Endothelial cell of umbilical vein (primary cell): ENCODE results near the gene TRAPPC12. TPM values are rescaled to one million over a fixed set of nuclear protein-coding genes. Genes with fewer than 3 reads are reported as not detected.

Source experiments
- BruUV-seq: library from RNA; stranded (reverse); fragments of 400-500 nt; replicated peaks from 2 replicates; lab custom pipeline; 2021; lab: Mats Ljungman, UMichigan
- CTCF ChIA-PET: fragments of 300-600, 350-600 bp; sonication (Branson Sonifier 250); formaldehyde crosslinking; loops from one replicate; lab custom pipeline; 2021; ENCODE audit warnings: antibody characterized with exemption, inconsistent platforms; lab: Charles Lee
- POLR2A ChIA-PET: fragments of 300-600, 350-600 bp; sonication (Branson Sonifier 250); formaldehyde crosslinking; loops from one replicate; lab custom pipeline; 2021; ENCODE audit warnings: antibody characterized with exemption, inconsistent platforms; lab: Charles Lee
- DNase-seq: peaks from one replicate; pipeline ENCODE4 v3.0.0-alpha.2; 2011; ENCODE audit warnings: low read depth, low spot score
- FAIRE-seq: peaks from 2 replicates; lab custom pipeline; 2011; peaks lifted over from hg19 to GRCh38; lab: Jason Lieb, UNC
- H2AFZ ChIP-seq: 2 replicates; pipeline ENCODE4 v1.6.0; 2012; ENCODE audit warnings: low read depth, low read length, control low read depth, inconsistent platforms
- H3K27ac ChIP-seq: 2 replicates; pipeline ENCODE4 v1.5.1; 2011; ENCODE audit warnings: low read depth, mild to moderate bottlenecking, control low read depth, low read length, moderate library complexity; ENCODE audit not compliant: insufficient read depth
- H3K27me3 ChIP-seq, 2 experiments: 2 replicates each; pipeline versions ENCODE4 v1.6.0 to v1.6.1; 2011; ENCODE audit warnings: low read length in 2 of 2, mixed read lengths in 1 of 2; ENCODE audit not compliant: control insufficient read depth in 2 of 2, insufficient read depth in 2 of 2
- H3K36me3 ChIP-seq, 2 experiments: 2 replicates in 1 of 2; 3 replicates in 1 of 2; pipeline ENCODE4 v1.5.1; 2011; ENCODE audit warnings: low read length in 2 of 2, mild to moderate bottlenecking in 1 of 2, moderate library complexity in 1 of 2; ENCODE audit not compliant: control insufficient read depth in 2 of 2, insufficient read depth in 2 of 2; ENCODE audit errors: extremely low read depth in 1 of 2
- H3K4me1 ChIP-seq: 3 replicates; pipeline ENCODE4 v1.5.1; 2011; ENCODE audit warnings: mild to moderate bottlenecking, low read length; ENCODE audit not compliant: control insufficient read depth, insufficient read depth; ENCODE audit errors: extremely low read depth
- H3K4me2 ChIP-seq: 2 replicates; pipeline ENCODE4 v1.6.1; 2011; ENCODE audit warnings: low read length, control low read depth, mixed read lengths; ENCODE audit not compliant: insufficient read depth
- H3K4me3 ChIP-seq, 3 experiments: fragments of 200-600 bp in 1 of 3; sonication (generic), shearing (Covaris generic) in 1 of 3; replicated peaks in 1 of 3; 2 replicates each; pipeline ENCODE4 v1.5.1; 2011 to 2016; ENCODE audit warnings: control low read depth in 3 of 3, low read length in 3 of 3, mild to moderate bottlenecking in 2 of 3, inconsistent platforms in 1 of 3, low read depth in 1 of 3, moderate library complexity in 1 of 3; ENCODE audit not compliant: insufficient read depth in 1 of 3
- H3K79me2 ChIP-seq: 2 replicates; pipeline ENCODE4 v1.6.0; 2012; ENCODE audit warnings: low read length, inconsistent platforms; ENCODE audit not compliant: control insufficient read depth, insufficient read depth
- H3K9ac ChIP-seq: replicated peaks from 2 replicates; pipeline ENCODE3; 2011; ENCODE audit warnings: low read length, control low read depth; ENCODE audit not compliant: insufficient read depth; ENCODE audit errors: extremely low read depth
- H3K9me1 ChIP-seq: replicated peaks from 3 replicates; pipeline ENCODE4 v1.6.0; 2011; ENCODE audit warnings: mild to moderate bottlenecking, low read length; ENCODE audit not compliant: control insufficient read depth, insufficient read depth; ENCODE audit errors: extremely low read depth
- H3K9me3 ChIP-seq: replicated peaks from 2 replicates; pipeline ENCODE4 v1.5.1; 2012; ENCODE audit warnings: low read length, inconsistent platforms; ENCODE audit not compliant: control insufficient read depth, insufficient read depth
- H4K20me1 ChIP-seq: replicated peaks from 2 replicates; pipeline ENCODE3; 2011; ENCODE audit warnings: mild to moderate bottlenecking, low read length; ENCODE audit not compliant: control insufficient read depth, insufficient read depth; ENCODE audit errors: extremely low read depth
- EZH2 ChIP-seq: IDR thresholded peaks from 2 replicates; pipeline ENCODE4 v1.6.1; 2012; ENCODE audit warnings: borderline replicate concordance, low read depth, mild to moderate bottlenecking, moderate library complexity, low read length, inconsistent platforms; ENCODE audit not compliant: severe bottlenecking
- FOS ChIP-seq: IDR thresholded peaks from 2 replicates; pipeline ENCODE4 v1.6.1; 2011; ENCODE audit warnings: mild to moderate bottlenecking, low read length, moderate library complexity, borderline replicate concordance; ENCODE audit not compliant: insufficient read depth
- GATA2 ChIP-seq: IDR thresholded peaks from 2 replicates; pipeline ENCODE4 v1.7.0; 2011; ENCODE audit warnings: low read depth, mild to moderate bottlenecking, moderate library complexity, mixed read lengths, low read length; ENCODE audit not compliant: insufficient read length, insufficient read depth
- JUN ChIP-seq: IDR thresholded peaks from 2 replicates; pipeline ENCODE4 v1.6.1; 2011; ENCODE audit warnings: borderline replicate concordance, low read depth; ENCODE audit not compliant: insufficient read length, insufficient read depth
- MYC ChIP-seq: IDR thresholded peaks from one replicate; pipeline ENCODE4 v1.6.1; 2011; ENCODE audit warnings: mild to moderate bottlenecking, low read depth, low read length
- POLR2A ChIP-seq: IDR thresholded peaks from 2 replicates; pipeline ENCODE4 v1.6.1; 2012; ENCODE audit warnings: low read depth, mild to moderate bottlenecking, control low read depth, low read length
- POLR2AphosphoS5 ChIP-seq: IDR thresholded peaks from 2 replicates; pipeline ENCODE4 v1.6.1; 2012; ENCODE audit warnings: low read depth, mild to moderate bottlenecking, control low read depth, low read length, moderate library complexity; ENCODE audit not compliant: insufficient read depth
- dilution Hi-C: fragments of 300-500 bp; cut with MboI; formaldehyde crosslinking; loops from one replicate; pipeline ENCODE4 v1.15.0; 2019; ENCODE audit warnings: low sequenced_read_pairs; ENCODE audit not compliant: extremely low pct_ligation_motif_present
- intact Hi-C: fragments of 100-400 bp; cut with micrococcal nuclease; formaldehyde crosslinking; loops from one replicate; pipeline ENCODE4 v1.10.0; 2022
- polyA plus RNA-seq, 4 experiments: library from polyadenylated mRNA; depleted of rRNA in 3 of 4; stranded (reverse) in 3 of 4; unstranded in 1 of 4; fragments of >200 nt; gene quantifications; 2 replicates each; pipeline versions ENCODE4 v1.2.1 to v1.2.3, GENCODE V29; 2011 to 2012; ENCODE audit warnings: missing spikeins in 1 of 4
- total RNA-seq: library from RNA; stranded (reverse); gene quantifications from 2 replicates; pipeline ENCODE4 v1.2.3, GENCODE V29; 2021
- TF ChIP-seq, protein P1 (sequence below): IDR thresholded peaks from 2 replicates; pipeline ENCODE4 v1.6.1; 2011; ENCODE audit not compliant: insufficient read depth, insufficient read length
- TF ChIP-seq, protein P2 (sequence below), 2 donors: IDR thresholded peaks; 1 replicate in 1 of 2; 2 replicates in 1 of 2; pipeline ENCODE4 v1.5.1; 2011; ENCODE audit warnings: low read length in 2 of 2, mild to moderate bottlenecking in 2 of 2, moderate library complexity in 2 of 2, control low read depth in 1 of 2, inconsistent platforms in 1 of 2, low read depth in 1 of 2; ENCODE audit not compliant: insufficient read depth in 1 of 2; ENCODE audit errors: extremely low read depth in 1 of 2

Gene TRAPPC12
- total and polyA plus RNA-seq, 2 donors (not counting 3 experiments of a cell fraction or from before 2014, with no cell fraction given): 47.5 to 81.5 TPM

DNA sequence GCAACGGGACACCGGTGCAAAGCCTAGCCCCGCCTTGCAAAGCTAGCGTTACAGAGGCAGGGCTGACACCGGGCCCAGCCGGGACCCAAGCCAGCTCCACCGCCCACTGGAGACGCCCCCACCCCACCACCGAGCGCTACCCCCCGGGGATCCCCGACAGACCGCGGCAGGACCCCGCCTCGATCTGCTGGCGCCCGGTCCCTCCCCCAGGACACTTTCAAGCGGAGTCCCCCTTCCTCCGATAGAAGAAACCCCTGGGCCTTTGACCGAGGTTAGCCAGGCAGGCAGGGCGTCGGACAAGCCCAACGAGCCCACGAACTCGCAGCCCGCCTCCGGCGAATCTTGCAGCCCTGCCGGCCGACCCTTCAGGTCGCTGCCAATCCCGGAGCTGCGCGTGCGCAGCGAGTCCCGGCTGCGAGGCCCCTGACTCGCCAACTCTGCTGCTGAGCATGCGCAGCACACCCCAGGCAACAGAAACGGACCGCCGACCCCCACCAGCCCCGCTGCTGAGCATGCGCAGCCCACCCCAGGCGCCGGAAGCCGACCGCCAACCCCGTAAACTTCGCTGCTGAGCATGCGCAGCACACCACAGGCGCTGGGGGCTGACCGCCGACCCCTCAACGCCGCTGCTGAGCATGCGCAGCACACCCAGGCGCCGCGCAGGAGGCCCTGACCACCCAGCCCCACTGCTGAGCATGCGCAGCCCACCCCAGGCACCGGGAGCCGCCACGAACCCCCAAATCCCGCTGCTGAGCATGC lies 139.2 kb downstream of the TRAPPC12 start:
- H2AFZ ChIP-seq: peak overlapping the region; percentile 90
- H3K27me3 ChIP-seq: no peaks in the 10 kb centered on the region
- peak overlapping the region; percentile 80 for H3K9ac ChIP-seq
- peaks cover 0 to 2% of the 10 kb centered on the region in 2 experiments for H3K36me3 ChIP-seq
- no TSS peak for BruUV-seq
- intact Hi-C loops: loop anchor here (1.0 to 2.0 kb wide), 4 partner anchors 18 to 140 kb away; partner anchors contain the start of genes RNASEH1, RPS7 and TRAPPC12
- H3K4me3 ChIP-seq: peak overlapping the region; percentile 66 to 89 (median 89)
- H3K4me1 ChIP-seq: peaks cover 24% of the 10 kb centered on the region
- H3K79me2 ChIP-seq: peaks cover 7% of the 10 kb centered on the region
- no peaks in the 10 kb centered on the region for H3K9me1 ChIP-seq
- no peak for TF ChIP-seq EZH2
- no peak for TF ChIP-seq GATA2
- TF ChIP-seq POLR2AphosphoS5: peak; percentile 87
- no peak for TF ChIP-seq MYC
- TF ChIP-seq POLR2A: peak; percentile 83
- TF ChIP-seq JUN: no peak
- TF ChIP-seq, protein P1, sequence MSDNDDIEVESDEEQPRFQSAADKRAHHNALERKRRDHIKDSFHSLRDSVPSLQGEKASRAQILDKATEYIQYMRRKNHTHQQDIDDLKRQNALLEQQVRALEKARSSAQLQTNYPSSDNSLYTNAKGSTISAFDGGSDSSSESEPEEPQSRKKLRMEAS: no peak
- no peak for TF ChIP-seq FOS
- TF ChIP-seq, protein P2, sequence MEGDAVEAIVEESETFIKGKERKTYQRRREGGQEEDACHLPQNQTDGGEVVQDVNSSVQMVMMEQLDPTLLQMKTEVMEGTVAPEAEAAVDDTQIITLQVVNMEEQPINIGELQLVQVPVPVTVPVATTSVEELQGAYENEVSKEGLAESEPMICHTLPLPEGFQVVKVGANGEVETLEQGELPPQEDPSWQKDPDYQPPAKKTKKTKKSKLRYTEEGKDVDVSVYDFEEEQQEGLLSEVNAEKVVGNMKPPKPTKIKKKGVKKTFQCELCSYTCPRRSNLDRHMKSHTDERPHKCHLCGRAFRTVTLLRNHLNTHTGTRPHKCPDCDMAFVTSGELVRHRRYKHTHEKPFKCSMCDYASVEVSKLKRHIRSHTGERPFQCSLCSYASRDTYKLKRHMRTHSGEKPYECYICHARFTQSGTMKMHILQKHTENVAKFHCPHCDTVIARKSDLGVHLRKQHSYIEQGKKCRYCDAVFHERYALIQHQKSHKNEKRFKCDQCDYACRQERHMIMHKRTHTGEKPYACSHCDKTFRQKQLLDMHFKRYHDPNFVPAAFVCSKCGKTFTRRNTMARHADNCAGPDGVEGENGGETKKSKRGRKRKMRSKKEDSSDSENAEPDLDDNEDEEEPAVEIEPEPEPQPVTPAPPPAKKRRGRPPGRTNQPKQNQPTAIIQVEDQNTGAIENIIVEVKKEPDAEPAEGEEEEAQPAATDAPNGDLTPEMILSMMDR (IDR thresholded peaks at IDR 0.05; ENCODE audit: extremely low read depth in 1 of 2, insufficient read depth in 1 of 2, low read depth in 1 of 2, low read length in 2 of 2): no peak
- peak; percentile 100 for DNase-seq
- H3K9me3 ChIP-seq: no peaks in the 10 kb centered on the region
- peak; percentile 94 for FAIRE-seq
- H3K27ac ChIP-seq: peak overlapping the region; percentile 60
- CTCF ChIA-PET: interaction anchor here (1.0 to 2.4 kb wide), 4 partner anchors 18 to 64 kb away, joined by 3 to 12 read pairs (median 4); partner anchors contain the start of gene RNASEH1
- POLR2A ChIA-PET: interaction anchor here (0.6 to 1.3 kb wide), 5 partner anchors 13 to 57 kb away, joined by 3 to 8 read pairs (median 3); no protein-coding TSS in a partner anchor
- H4K20me1 ChIP-seq: no peaks in the 10 kb centered on the region
- H3K4me2 ChIP-seq: peak overlapping the region; percentile 88
- dilution Hi-C loops: no loop called here
